ENCODE measurements around the gene SETD9.

The SETD9 gene

GRCh38 chr5:56934325-56934724, 24.9 kb downstream of the SETD9 start:
- no peak for DNase-seq (ENCODE audit: low read depth, low spot score)

- no peak for DNase-seq (ENCODE audit: low read depth, low spot score)
Measured at GRCh38 chr5:56938858-56939257, 29.5 kb downstream of the SETD9 start.

GRCh38 chr5:56941981-56942380, 32.6 kb downstream of the SETD9 start:
- DNase-seq (ENCODE audit: low read depth, low spot score): peak; percentile 34

GRCh38 chr5:56947052-56947451, 37.7 kb downstream of the SETD9 start:
- no peak for DNase-seq (ENCODE audit: low read depth, low spot score)

- DNase-seq (ENCODE audit: low read depth, low spot score): peak; percentile 87
Measured at GRCh38 chr5:56950626-56951125, 41.3 kb downstream of the SETD9 start.

- DNase-seq (ENCODE audit: low read depth, low spot score): peak; percentile 49
Measured at GRCh38 chr5:56951126-56951945, 41.9 kb downstream of the SETD9 start.

GRCh38 chr5:56951946-56952691, 42.7 kb downstream of the SETD9 start, which contains the start of gene MIER3:
Gene MIER3 (minus strand): TSS chr5:56952123. CDS start chr5:56952102, 21 bp downstream.
- peak; percentile 95 for DNase-seq (ENCODE audit: low read depth, low spot score)

GRCh38 chr5:56954262-56954661, 44.9 kb downstream of the SETD9 start:
- DNase-seq (ENCODE audit: low read depth, low spot score): no peak

- no peak for DNase-seq (ENCODE audit: low read depth, low spot score)
Measured at GRCh38 chr5:56958595-56958994, 49.2 kb downstream of the SETD9 start.

GRCh38 chr5:56959326-56959725, 49.9 kb downstream of the SETD9 start:
- no peak for DNase-seq (ENCODE audit: low read depth, low spot score)

- DNase-seq (ENCODE audit: low read depth, low spot score): no peak
Measured at GRCh38 chr5:56961746-56962145, 52.4 kb downstream of the SETD9 start.

GRCh38 chr5:56962286-56962685, 52.9 kb downstream of the SETD9 start:
- DNase-seq (ENCODE audit: low read depth, low spot score): no peak

GRCh38 chr5:56963246-56963645, 53.9 kb downstream of the SETD9 start:
- no peak for DNase-seq (ENCODE audit: low read depth, low spot score)

GRCh38 chr5:56964173-56964572, 54.8 kb downstream of the SETD9 start:
- DNase-seq (ENCODE audit: low read depth, low spot score): no peak
